ENCODE measurements around the gene ZSCAN16.

The ZSCAN16 gene

GRCh38 chr6:28171271-28171670 is 46.9 kb downstream of the ZSCAN16 start:
- no peaks in the 10 kb centered on the region for H3K9me3 Mint-ChIP-seq
- peaks cover 21% of the 10 kb centered on the region for H3K27me3 Mint-ChIP-seq
- H3K27ac Mint-ChIP-seq: no peak overlapping the region
- H3K36me3 Mint-ChIP-seq (ENCODE audit: low read depth): peaks cover 2% of the 10 kb centered on the region
- no peaks in the 10 kb centered on the region for H3K4me1 Mint-ChIP-seq
- no peak for ATAC-seq
- DNase-seq: no peak
- H3K4me3 Mint-ChIP-seq: no peak overlapping the region

DNA sequence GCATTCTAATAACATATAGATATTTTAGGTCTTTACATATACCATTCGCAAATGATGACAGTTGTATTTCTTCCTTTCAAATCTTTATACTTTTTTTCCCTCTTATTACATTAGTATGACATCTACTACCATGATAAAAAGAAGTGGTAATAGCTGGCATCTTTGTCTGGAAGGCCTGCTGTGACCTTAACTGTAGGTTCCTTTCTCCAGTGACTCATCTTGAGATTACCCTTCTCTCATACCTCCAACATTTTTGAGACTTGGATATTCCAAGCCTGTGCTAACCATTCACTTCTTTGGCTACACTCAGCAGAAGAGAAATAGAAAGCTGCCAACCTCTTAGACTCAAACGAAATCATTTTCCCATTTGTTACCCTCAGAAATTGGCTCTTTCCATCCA is 47.6 kb downstream of the ZSCAN16 start:
- no peak for DNase-seq
- H3K9me3 Mint-ChIP-seq: peaks cover 4% of the 10 kb centered on the region
- peaks cover 27% of the 10 kb centered on the region for H3K27me3 Mint-ChIP-seq
- H3K36me3 Mint-ChIP-seq (ENCODE audit: low read depth): no peaks in the 10 kb centered on the region
- H3K4me3 Mint-ChIP-seq: no peak overlapping the region
- no peaks in the 10 kb centered on the region for H3K4me1 Mint-ChIP-seq
- ATAC-seq: no peak
- no peak overlapping the region for H3K27ac Mint-ChIP-seq

- ATAC-seq (no peak), DNase-seq (no peak)
- H3K4me1 Mint-ChIP-seq: no peaks in the 10 kb centered on the region
- peaks cover 2% of the 10 kb centered on the region for H3K36me3 Mint-ChIP-seq (ENCODE audit: low read depth)
- peaks cover 4% of the 10 kb centered on the region for H3K9me3 Mint-ChIP-seq
- H3K27me3 Mint-ChIP-seq: peaks cover 36% of the 10 kb centered on the region
- H3K4me3 Mint-ChIP-seq: no peak overlapping the region
- H3K27ac Mint-ChIP-seq: no peak overlapping the region
These were observed 52.0 kb downstream of the ZSCAN16 start for GRCh38 chr6:28176373-28176772.
